NT2/D1 (cell line): ENCODE measurements around the gene PRKCH.

Experiments
- YY1 ChIP-seq: IDR thresholded peaks from 2 replicates; pipeline ENCODE4 v1.6.1; 2011; ENCODE audit not compliant: insufficient read length, insufficient read depth
- ZNF274 ChIP-seq: IDR thresholded peaks from 2 replicates; pipeline ENCODE4 v1.6.1; 2011; ENCODE audit warnings: mild to moderate bottlenecking, low read depth, low read length

DNA sequence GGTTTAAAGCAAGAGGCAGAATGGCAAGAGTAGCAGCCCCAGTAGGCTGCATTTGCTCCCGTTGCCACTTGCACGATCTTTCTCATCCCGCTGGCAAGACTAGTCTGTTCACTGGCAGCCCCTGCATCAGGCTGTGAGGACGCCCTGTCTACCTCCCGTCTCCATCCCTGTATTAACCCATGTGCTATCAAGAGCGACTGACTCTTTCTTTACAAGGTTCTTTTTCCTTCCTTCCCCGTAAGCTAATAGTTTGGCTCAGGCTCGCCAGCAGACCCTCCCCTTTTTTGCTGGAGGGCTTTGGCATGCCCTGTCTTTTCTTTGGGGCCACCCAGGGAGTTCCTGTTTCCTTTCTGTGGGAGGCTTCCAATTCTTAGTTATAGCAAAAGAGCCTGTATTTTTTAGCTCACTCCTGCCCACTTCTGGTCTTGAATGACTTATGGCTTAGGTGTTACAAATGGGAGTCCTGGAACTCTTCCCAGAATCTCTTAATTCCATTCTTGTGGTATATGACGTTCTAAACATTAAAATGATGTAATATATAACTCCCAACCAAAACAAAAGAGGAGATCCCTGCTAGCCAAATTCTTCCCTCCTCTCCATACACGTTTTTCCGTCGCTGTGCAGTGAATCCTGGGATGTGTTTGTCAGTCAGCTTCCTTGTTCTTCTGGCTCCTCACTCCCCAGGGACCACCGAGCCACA, 149.0 kb downstream of the PRKCH start:
- TF ChIP-seq ZNF274 (no peak), YY1 (no peak)
